C4-2B (cell line): Measurements from ENCODE around the gene SIM1.

Source experiments
- H3K27ac ChIP-seq: fragments of 450-650 bp; 2 replicates; pipeline ENCODE4 v1.5.1; 2017
- ZFX ChIP-seq: fragments of 450-650 bp; IDR thresholded peaks from 2 replicates; pipeline ENCODE4 v1.6.1; 2017
- TF ChIP-seq, protein P1 (sequence below): fragments of 450-650 bp; conservative IDR thresholded peaks from 2 replicates; pipeline ENCODE4 v1.5.1; 2017; ENCODE audit warnings: mild to moderate bottlenecking

Gene SIM1

GRCh38 chr6:100446115-100447080 is 18.3 kb downstream of the SIM1 start:
- TF ChIP-seq, protein P1, sequence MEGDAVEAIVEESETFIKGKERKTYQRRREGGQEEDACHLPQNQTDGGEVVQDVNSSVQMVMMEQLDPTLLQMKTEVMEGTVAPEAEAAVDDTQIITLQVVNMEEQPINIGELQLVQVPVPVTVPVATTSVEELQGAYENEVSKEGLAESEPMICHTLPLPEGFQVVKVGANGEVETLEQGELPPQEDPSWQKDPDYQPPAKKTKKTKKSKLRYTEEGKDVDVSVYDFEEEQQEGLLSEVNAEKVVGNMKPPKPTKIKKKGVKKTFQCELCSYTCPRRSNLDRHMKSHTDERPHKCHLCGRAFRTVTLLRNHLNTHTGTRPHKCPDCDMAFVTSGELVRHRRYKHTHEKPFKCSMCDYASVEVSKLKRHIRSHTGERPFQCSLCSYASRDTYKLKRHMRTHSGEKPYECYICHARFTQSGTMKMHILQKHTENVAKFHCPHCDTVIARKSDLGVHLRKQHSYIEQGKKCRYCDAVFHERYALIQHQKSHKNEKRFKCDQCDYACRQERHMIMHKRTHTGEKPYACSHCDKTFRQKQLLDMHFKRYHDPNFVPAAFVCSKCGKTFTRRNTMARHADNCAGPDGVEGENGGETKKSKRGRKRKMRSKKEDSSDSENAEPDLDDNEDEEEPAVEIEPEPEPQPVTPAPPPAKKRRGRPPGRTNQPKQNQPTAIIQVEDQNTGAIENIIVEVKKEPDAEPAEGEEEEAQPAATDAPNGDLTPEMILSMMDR = no peak
- no peak for TF ChIP-seq ZFX
- H3K27ac ChIP-seq = no peak overlapping the region

GRCh38 chr6:100445512-100445911 is 19.2 kb downstream of the SIM1 start:
- no peak overlapping the region for H3K27ac ChIP-seq
- TF ChIP-seq ZFX = no peak

DNA sequence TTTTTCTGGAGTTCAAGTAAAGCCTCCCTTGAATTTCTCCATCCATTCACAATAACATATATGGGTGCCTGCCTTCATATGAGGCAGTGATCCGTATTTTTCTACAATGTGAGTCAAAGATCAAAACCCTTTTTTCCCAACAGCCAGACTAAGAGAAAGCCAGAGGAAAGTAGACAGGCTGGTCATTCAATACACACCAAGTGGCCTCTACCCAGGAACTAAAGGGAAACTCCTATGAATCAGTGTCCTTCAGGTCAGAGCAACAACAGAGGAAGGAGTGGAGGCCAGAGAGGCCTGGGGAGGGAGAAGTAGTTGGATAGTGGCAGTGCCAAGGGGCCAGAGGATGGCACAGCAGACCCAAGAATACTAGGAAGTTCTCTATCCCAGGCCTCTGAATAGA is 23.8 kb downstream of the SIM1 start:
- no peak for TF ChIP-seq ZFX
- TF ChIP-seq, protein P1 = no peak
- H3K27ac ChIP-seq = no peak overlapping the region

DNA sequence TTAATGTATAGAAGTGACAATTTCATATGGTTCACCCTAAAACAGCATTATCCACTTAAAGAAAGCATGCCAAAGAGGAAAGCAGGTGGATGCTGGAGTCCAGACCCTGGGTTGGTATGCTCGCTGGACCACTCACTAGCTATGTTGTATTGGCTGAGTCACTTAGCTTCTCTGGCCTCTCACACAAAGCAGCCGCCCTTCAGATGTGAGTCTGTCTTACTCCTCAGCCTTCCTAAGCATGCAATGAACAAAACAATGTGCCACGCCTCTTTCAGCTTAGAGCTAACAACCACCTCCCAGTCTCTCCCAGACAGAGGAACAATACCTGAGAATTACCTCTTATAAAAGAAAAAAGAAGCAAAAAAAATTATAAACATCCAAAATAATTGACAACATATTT is 29.4 kb downstream of the SIM1 start:
- no peak overlapping the region for H3K27ac ChIP-seq
- no peak for TF ChIP-seq ZFX
- TF ChIP-seq, protein P1 = no peak

DNA sequence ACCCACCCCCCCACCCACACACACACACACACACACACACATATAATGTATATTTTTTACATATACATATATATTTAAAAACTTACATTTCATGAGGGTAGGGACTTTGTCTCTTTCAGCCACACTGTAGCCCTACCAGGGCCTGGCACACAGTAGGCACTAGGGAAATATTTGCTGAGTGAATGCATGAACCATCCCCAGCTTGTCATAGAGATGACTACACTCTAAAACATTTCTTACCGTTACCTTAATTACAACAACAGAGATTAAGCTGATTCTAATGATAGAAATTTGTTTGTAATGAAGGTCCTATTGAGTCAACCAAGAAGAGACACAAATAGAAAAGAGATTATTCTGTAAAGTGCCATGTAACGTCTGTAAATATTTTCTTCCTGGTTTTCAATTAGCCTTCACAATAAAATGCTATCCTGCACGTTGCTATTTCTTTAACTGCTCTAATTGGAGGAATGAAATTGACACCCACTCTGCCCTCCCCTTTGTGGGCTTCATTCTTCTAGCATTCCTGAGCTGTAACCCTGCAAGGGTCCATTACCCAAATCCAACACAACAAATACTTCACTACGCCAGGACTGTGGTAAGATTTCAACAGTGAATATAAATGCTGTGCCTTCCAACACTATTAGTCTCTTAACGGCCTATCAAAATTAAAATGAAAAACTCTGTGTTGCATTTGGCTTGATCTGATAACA is 30.8 kb downstream of the SIM1 start:
- no peak overlapping the region for H3K27ac ChIP-seq
- TF ChIP-seq, protein P1 = no peak
- no peak for TF ChIP-seq ZFX

- TF ChIP-seq, protein P1 = no peak
- TF ChIP-seq ZFX = no peak
- H3K27ac ChIP-seq = no peak overlapping the region
Measured at GRCh38 chr6:100432136-100432535, 32.6 kb downstream of the SIM1 start.

- H3K27ac ChIP-seq = no peak overlapping the region
- TF ChIP-seq, protein P1 = no peak
- TF ChIP-seq ZFX = no peak
Measured at GRCh38 chr6:100430962-100431361, 33.8 kb downstream of the SIM1 start.
